ENCODE data around the gene CDHR5.

CDHR5 gene

DNA sequence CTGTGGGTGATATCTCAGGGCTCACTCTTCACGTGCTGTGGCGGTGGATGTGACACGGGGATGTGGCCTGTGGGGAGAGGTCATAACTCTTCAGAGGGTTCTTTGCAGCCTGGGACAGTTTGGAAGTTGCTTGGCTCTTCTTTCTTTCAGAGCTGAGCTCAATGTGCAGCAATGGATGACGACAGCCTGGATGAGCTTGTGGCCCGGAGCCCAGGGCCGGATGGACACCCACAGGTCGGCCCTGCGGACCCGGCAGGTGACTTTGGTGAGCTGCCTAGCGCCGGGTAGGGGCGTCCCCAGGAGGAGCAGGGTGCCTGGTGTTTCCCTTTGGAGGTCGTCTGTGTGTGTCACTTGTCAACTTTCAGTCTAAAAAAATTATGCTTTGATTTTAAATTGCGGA lies 43.4 kb downstream of the CDHR5 start:
- DNase-seq, result no peak

- no peak for DNase-seq
Measured at GRCh38 chr11:579830-580601, 44.7 kb downstream of the CDHR5 start.

- DNase-seq, result no peak
Measured at GRCh38 chr11:578276-579035, 46.3 kb downstream of the CDHR5 start.

GRCh38 chr11:577611-577894 lies 47.2 kb downstream of the CDHR5 start:
- no peak for DNase-seq

DNA sequence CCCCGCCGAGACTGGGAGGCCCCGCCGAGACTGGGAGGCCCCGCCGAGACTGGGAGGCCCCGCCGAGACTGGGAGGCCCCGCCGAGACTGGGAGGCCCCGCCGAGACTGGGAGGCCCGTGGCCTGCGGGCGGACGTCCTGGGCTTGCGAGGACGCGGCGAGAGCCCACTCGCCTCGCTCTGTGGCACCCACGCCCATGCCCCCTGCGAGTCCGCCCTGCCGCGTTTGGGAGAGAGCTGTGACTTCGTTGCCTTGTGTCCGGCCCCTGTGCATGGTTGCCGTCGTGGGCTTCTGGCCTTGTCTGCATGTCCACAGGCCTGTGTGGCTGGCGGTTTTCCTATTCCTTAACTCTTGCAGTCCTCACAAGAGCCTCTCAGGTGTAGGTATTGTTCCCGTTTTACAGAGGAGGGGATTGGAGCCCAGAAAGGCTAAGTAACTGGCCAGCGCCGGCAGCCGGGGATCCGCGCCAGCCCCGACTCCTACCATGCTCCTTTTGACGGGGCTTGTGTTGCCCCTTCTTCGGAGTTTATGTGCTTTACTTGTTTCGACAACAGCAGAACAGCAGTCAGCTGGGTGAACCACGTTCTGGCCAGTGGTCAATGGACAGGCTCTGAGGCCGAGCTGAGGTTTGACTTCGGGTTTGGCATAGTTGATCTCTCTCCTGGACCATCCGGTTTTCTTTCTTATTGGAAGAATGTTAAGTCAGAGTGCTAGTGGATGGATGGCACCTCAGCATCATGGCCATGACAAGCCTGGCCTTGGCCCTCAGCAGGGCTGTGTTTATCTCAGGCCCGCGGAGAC lies 47.7 kb downstream of the CDHR5 start:
- no peak for DNase-seq

- DNase-seq, result peak; percentile 93
Measured at GRCh38 chr11:575996-576768, 48.6 kb downstream of the CDHR5 start, which contains the start of gene PHRF1. PHRF1 (plus strand) TSS chr11:576470; CDS start chr11:581513, 5,043 bp downstream.

DNA sequence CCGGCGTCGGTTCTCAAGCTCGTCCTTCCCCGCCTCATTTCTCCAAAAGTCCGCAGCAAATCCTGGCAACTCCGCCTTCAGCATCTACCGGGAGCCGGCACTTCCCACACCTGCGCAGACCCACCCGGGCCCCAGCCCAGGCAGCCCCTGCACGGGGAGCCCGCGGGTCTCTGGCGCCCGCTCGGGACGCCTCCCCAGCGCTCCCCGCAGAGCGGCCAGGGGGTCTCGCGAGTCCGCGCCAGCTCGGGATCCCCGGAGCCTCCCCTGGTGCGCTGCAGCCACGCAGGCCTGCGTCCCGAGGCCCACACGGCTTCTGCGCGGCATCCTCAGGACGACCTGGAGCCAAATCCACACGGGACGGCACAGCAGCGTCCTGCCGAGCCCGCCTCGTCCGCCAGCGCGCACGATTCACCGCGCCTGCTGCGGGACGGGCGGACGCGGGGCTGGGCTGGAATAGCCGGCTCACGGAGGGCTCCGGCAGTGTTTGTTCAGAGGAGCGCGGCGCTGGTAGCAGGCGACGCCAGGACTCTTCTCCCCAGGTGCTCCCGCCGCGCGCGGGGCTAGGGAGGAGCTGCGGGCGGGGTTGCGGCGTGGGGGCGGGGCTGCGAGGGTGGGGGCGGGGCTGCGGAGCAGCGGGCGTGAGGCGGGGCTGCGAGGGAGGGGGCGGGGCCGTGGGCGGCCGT lies 49.3 kb downstream of the CDHR5 start:
- DNase-seq, result peak; percentile 90

GRCh38 chr11:574632-575312 lies 50.0 kb downstream of the CDHR5 start:
- DNase-seq, result no peak

DNA sequence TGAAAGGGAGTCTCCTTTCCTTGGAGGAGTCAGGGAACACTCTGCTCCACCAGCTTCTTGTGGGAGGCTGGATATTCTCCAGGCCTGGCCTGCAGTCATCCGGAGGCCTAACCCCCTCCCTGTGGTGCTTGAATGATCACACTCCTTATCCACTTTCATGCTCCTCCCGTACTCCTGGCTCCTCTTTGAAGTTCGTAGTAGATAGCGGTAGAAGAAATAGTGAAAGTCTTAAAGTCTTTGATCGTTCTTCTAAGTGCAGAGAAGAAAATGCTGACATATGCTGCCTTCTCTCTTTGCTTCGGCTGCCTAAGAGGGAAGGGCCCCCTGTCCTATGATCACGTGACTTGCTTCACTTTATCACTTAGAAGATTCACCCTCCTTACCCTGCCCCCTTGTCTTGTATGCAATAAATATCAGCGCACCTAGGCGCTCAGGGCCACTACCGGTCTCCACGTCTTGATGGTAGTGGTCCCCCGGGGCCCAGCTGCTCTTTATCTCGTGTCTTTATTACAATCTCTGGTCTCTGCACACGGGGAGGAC lies 50.7 kb downstream of the CDHR5 start:
- DNase-seq, result peak; percentile 24

DNA sequence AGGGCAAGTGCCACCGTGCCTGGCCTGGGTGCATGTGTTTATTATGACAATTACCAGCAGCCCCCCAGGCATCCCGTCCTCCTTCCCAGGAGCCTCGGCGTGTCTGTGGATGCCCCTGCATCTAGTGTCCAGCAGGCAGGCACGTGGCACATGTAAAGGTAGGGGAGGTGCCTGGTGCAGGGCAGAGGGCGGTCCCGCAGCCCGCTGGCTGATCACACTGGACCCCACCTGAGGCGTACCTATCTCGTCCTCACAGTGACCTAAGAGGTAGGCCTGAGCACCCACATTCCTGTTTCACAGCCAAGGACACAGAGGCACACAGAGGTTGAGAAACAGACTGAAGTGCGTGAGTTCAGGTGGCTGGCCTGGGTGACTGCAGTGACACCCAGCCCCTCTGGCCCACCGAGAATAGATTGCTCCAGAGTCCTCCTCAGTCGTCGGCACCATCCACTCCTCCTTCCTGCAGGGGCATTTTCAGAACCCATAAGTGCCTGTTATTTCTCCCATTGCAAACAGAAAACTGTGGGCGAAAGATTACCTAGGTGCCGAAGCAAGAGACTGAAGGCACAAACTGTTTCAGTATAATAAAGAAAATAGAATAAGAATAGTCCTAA lies 51.5 kb downstream of the CDHR5 start:
- DNase-seq, result no peak

GRCh38 chr11:571802-572185 lies 53.0 kb downstream of the CDHR5 start:
- no peak for DNase-seq

DNA sequence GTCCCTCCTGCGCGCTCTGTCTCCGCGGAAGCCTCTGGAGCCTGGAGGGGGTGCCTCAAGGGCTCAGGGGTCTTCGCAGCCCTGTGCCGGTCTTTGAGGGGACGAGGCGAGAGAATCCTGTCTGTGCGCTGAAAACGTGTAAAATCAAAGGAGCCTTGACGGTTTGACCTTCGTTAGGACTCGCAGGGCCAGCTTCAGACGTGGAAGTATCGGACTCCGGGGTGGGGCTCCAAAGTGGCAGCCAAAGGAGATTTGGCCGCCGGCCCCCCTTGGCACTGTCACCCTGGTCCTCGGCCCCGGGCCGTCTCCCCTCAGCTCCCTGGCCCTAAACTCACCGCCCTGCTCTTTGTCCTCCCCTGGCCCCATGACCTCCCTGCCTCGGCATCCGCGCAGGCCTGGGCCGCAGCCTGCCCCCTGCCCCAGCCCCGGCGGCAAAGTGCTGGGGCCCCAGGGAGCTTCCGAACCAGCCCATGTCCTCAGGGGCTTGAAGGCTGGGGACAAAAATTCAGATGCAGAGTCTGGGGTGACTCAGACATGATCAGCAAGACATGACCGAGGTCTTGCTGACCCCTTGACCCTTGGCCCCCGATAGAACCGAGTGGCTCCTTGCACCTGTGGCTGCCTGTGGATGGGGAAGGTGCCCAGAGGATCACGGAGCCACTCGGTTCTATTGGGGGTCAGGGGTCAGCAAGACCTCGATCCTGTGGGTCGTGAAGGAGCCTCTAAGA lies 55.4 kb downstream of the CDHR5 start:
- no peak for DNase-seq

DNA sequence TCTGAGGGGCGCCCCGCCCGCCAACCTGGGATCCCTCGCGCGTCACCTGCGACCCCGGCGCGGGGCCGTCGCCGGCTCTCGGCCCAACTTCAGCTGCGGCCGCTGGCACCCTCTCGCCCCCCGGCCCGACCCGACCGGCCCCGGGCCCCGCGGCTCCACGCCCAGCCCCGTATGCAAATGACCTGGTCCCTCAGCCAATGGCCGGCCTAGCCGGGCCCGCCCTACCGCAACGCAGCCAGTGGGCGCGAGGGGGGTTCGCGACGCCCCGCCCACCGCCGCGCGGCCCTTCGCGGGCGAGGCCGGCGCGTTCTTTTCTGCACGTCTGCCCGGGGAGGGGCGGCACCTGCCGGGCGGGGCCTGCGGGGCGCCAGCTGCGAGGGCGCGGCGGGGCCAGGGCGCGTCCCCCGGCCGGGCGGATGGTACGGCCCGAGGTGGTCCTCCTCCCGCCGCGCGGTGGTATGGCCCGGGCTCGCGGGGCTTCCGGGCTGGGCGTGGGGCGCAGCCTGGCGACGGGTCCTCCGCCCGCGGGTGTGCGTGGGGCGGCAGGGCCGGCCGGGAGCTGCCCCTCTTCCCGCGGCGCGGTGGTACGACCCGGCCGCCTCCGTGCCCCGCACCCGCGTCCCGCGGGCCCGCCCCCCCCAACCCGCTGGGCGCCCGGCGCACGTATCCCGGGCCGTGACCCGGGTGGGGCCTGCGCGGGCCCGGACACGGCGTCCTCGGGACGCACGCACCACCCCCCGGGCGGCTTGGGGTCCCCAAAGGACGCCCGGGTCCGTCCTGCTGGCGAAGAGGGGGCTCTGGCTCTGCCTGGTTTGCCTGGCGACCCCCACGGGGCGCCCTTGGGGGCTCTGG lies 56.2 kb downstream of the CDHR5 start:
- peak; percentile 97 for DNase-seq

DNA sequence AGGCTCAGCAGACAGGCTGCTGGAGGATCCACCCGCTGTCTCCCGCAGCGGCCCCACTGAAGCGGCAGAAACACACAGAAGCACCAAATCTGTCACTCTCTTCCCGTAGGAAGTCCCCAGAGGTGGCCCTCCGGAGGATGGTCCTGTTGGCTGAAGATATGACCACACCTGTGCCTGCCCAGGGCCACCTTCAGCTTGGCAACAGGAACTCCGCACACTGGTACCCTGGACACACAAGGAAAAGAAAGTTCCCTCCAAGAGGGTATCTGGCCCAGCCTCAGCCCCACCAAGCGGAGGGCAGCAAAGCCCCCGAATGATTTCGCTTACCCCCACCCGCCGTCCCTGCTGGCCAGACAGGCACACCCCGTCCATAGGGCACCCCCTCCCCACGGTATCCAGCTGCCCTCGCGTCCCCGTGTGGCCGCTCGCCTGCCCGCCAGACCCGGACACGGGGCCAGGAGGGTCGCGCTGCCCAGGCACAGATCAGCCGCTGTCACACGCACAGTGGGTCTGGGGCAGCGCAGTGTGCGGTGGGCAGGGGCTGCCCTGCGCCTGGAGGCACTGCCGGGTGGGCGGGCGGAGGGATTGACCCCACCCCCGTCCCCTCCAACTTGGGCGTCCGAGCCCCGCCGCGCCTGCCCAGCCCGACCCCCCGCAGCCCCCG lies 57.0 kb downstream of the CDHR5 start:
- no peak for DNase-seq

- no peak for DNase-seq
Measured at GRCh38 chr11:567011-567628, 57.6 kb downstream of the CDHR5 start.

Data from NCI-H345 (cell line).